ENCODE data around the gene ADH1B. TPM values are rescaled to one million over a fixed set of nuclear protein-coding genes. Genes with fewer than 3 reads are reported as not detected.

ADH1B gene
- total and polyA plus RNA-seq, 2 of the 4 experiments (the other 2 are of a cell fraction), result 0.36 to 0.46 TPM

DNA sequence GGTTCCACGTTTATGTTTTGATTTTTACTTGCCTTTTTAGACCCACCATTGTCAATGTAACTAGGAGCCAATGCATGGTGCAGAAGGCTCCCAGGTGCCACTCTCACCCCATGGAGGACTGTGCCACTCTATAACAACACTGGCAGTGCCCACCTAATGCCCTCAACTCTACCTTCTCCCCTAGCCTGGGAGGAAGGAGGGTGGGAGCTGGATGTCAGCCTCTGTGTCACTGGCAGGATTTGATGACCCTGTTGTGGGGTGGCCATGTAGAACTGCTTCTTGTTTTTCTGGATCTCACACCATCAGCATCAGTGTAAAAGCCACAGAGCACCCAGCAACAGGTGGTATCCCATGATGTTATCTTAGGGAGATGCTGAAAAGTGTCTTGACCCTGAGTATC lies 13.7 kb upstream of the ADH1B start:
- H3K18ac ChIP-seq (ENCODE audit: low read depth, low read length), result 0 out of 2 replicates have a peak overlapping the region, but pooled peaks have one; percentile 19
- no peak overlapping the region for H2BK5ac ChIP-seq (ENCODE audit: low read depth, low read length, poor library complexity, severe bottlenecking)
- H3K4me2 ChIP-seq (ENCODE audit: low read depth, low read length), result no peak overlapping the region
- no peak overlapping the region for H2BK15ac ChIP-seq (ENCODE audit: low read depth, low read length)
- intact Hi-C loops (cut with micrococcal nuclease) (no loop called here), in situ Hi-C loops (cut with MboI; ENCODE audit: low sequenced_read_pairs) (no loop called here), dilution Hi-C loops (cut with HindIII; ENCODE audit: low sequenced_read_pairs, unreplicated experiment) (no loop called here)
- ChIA-PET POLR2A (ENCODE audit: unreplicated experiment) (no interaction called here), CTCF (no interaction called here)
- no peak overlapping the region for H3K56ac ChIP-seq (ENCODE audit: extremely low read depth, insufficient read depth, low read length)
- H2BK20ac ChIP-seq (ENCODE audit: low read depth, low read length), result no peak overlapping the region
- H4K5ac ChIP-seq (ENCODE audit: low read depth, low read length), result no peak overlapping the region
- no peak overlapping the region for H3K23ac ChIP-seq (ENCODE audit: low read depth, low read length)
- no peaks in the 10 kb centered on the region for H3K36me3 ChIP-seq (ENCODE audit: control insufficient read depth, insufficient read depth, low read length)
- no peak overlapping the region for H4K8ac ChIP-seq (ENCODE audit: low read depth in 2 of 2, low read length in 2 of 2)
- no peak overlapping the region for H3K4ac ChIP-seq (ENCODE audit: low read depth, low read length)
- no peaks in the 10 kb centered on the region for H3K9me3 ChIP-seq (ENCODE audit: control insufficient read depth, insufficient read depth, low read length)
- H4K20me1 ChIP-seq (ENCODE audit: insufficient read depth, low read length), result no peaks in the 10 kb centered on the region
- H2AFZ ChIP-seq (replicated peaks; ENCODE audit: low read length, poor library complexity), result no peak overlapping the region
- H3K79me1 ChIP-seq (ENCODE audit: low read depth in 1 of 2, low read length in 2 of 2), result no peaks in the 10 kb centered on the region
- no peak for DNase-seq
- H4K91ac ChIP-seq (ENCODE audit: insufficient read depth, low read depth, low read length), result no peak overlapping the region
- no peak overlapping the region for H3K9ac ChIP-seq (ENCODE audit: low read depth, low read length)
- no peak overlapping the region for H3K27ac ChIP-seq (ENCODE audit: insufficient read depth, low read length)
- no peak overlapping the region; the same call in 1 of the 2 replicates for H2BK120ac ChIP-seq (ENCODE audit: low read depth, low read length)
- no peak for ATAC-seq (ENCODE audit: low read depth)
- H3K4me1 ChIP-seq (ENCODE audit: control insufficient read depth, insufficient read depth, low read length), result no peaks in the 10 kb centered on the region
- no peak overlapping the region for H3K14ac ChIP-seq (replicated peaks; ENCODE audit: low read depth, low read length)
- TF ChIP-seq RFX5 (IDR thresholded peaks at IDR 0.05; ENCODE audit: low read depth, low read length) (no peak), RAD21 (IDR thresholded peaks at IDR 0.05; ENCODE audit: low read length) (no peak), SMC3 (IDR thresholded peaks at IDR 0.05; ENCODE audit: low read depth, low read length) (no peak), POLR2A (IDR thresholded peaks at IDR 0.05; ENCODE audit: low read depth, low read length) (no peak), MXI1 (IDR thresholded peaks at IDR 0.05; ENCODE audit: borderline replicate concordance, low read depth, low read length) (no peak), MAZ (IDR thresholded peaks at IDR 0.05; ENCODE audit: borderline replicate concordance, low read depth, low read length) (no peak), MAFK (IDR thresholded peaks at IDR 0.05; ENCODE audit: low read depth, low read length) (no peak), FOS (IDR thresholded peaks at IDR 0.05; ENCODE audit: low read depth, low read length) (no peak), CHD1 (IDR thresholded peaks at IDR 0.05; ENCODE audit: low read depth, low read length) (no peak), NFE2L2 (IDR thresholded peaks at IDR 0.05; ENCODE audit: low read depth, low read length) (no peak), BHLHE40 (IDR thresholded peaks at IDR 0.05; ENCODE audit: low read depth, low read length) (no peak)
- TF ChIP-seq, protein P1, sequence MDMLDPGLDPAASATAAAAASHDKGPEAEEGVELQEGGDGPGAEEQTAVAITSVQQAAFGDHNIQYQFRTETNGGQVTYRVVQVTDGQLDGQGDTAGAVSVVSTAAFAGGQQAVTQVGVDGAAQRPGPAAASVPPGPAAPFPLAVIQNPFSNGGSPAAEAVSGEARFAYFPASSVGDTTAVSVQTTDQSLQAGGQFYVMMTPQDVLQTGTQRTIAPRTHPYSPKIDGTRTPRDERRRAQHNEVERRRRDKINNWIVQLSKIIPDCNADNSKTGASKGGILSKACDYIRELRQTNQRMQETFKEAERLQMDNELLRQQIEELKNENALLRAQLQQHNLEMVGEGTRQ (IDR thresholded peaks at IDR 0.05; ENCODE audit: low read depth, low read length), result no peak
- TF ChIP-seq, protein P2, sequence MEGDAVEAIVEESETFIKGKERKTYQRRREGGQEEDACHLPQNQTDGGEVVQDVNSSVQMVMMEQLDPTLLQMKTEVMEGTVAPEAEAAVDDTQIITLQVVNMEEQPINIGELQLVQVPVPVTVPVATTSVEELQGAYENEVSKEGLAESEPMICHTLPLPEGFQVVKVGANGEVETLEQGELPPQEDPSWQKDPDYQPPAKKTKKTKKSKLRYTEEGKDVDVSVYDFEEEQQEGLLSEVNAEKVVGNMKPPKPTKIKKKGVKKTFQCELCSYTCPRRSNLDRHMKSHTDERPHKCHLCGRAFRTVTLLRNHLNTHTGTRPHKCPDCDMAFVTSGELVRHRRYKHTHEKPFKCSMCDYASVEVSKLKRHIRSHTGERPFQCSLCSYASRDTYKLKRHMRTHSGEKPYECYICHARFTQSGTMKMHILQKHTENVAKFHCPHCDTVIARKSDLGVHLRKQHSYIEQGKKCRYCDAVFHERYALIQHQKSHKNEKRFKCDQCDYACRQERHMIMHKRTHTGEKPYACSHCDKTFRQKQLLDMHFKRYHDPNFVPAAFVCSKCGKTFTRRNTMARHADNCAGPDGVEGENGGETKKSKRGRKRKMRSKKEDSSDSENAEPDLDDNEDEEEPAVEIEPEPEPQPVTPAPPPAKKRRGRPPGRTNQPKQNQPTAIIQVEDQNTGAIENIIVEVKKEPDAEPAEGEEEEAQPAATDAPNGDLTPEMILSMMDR (conservative IDR thresholded peaks at IDR 0.05; ENCODE audit: low read depth, low read length), result no peak
- TF ChIP-seq, protein P3, sequence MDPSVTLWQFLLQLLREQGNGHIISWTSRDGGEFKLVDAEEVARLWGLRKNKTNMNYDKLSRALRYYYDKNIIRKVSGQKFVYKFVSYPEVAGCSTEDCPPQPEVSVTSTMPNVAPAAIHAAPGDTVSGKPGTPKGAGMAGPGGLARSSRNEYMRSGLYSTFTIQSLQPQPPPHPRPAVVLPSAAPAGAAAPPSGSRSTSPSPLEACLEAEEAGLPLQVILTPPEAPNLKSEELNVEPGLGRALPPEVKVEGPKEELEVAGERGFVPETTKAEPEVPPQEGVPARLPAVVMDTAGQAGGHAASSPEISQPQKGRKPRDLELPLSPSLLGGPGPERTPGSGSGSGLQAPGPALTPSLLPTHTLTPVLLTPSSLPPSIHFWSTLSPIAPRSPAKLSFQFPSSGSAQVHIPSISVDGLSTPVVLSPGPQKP (IDR thresholded peaks at IDR 0.05; ENCODE audit: borderline replicate concordance, low read depth, low read length), result no peak
- H3K4me3 ChIP-seq (ENCODE audit: insufficient read depth, low read depth, low read length), result no peak overlapping the region
- 83% methylated on average over 1 of the region's 1 CpG; no CpG with 5 or more reads in 1 of the 2 experiments for WGBS, 2 experiments (ENCODE audit: extremely low coverage in 2 of 2, insufficient read length in 1 of 2)
- H3K9me1 ChIP-seq (ENCODE audit: insufficient read depth, low read length), result no peaks in the 10 kb centered on the region
- no peak overlapping the region for H2AK9ac ChIP-seq (replicated peaks; ENCODE audit: low read depth, low read length, poor library complexity)
- no peak overlapping the region for H2AK5ac ChIP-seq (ENCODE audit: low read depth, low read length)
- BruUV-seq (replicated peaks), result no TSS peak
- no peaks in the 10 kb centered on the region; the same call in 1 of the 2 replicates for H3K27me3 ChIP-seq (ENCODE audit: control insufficient read depth, insufficient read depth, low read length)
